Osteocyte (in vitro differentiated cells): ENCODE data around the gene HOXD10. TPM values are rescaled to one million over a fixed set of nuclear protein-coding genes. Genes with fewer than 3 reads are reported as not detected.

Source experiments
- DNase-seq: peaks from one replicate; pipeline ENCODE4 v3.0.0; 2021; ENCODE audit warnings: mixed read lengths; ENCODE audit not compliant: unreplicated experiment; ENCODE audit errors: extremely low spot score
- H3K27ac Mint-ChIP-seq: one replicate; pipeline ENCODE4 v1.8.0; 2021; ENCODE audit warnings: mild to moderate bottlenecking, mixed read lengths; ENCODE audit not compliant: unreplicated experiment
- H3K27me3 Mint-ChIP-seq: one replicate; pipeline ENCODE4 v1.8.0; 2021; ENCODE audit warnings: mixed read lengths; ENCODE audit not compliant: unreplicated experiment
- H3K36me3 Mint-ChIP-seq: one replicate; pipeline ENCODE4 v1.8.0; 2021; ENCODE audit warnings: mixed read lengths; ENCODE audit not compliant: unreplicated experiment
- H3K4me1 Mint-ChIP-seq: one replicate; pipeline ENCODE4 v1.8.0; 2021; ENCODE audit warnings: mixed read lengths; ENCODE audit not compliant: unreplicated experiment
- H3K4me3 Mint-ChIP-seq: one replicate; pipeline ENCODE4 v1.8.0; 2021; ENCODE audit warnings: mild to moderate bottlenecking, moderate library complexity, mixed read lengths; ENCODE audit not compliant: unreplicated experiment
- H3K9me3 Mint-ChIP-seq: one replicate; pipeline ENCODE4 v1.8.0; 2021; ENCODE audit warnings: mixed read lengths; ENCODE audit not compliant: unreplicated experiment
- CTCF ChIP-seq: fragments of 200-600 bp; sonication (generic); IDR thresholded peaks from 2 replicates; pipeline ENCODE4 v1.5.0; 2021; ENCODE audit warnings: antibody characterized with exemption, mild to moderate bottlenecking, moderate library complexity
- total RNA-seq: library from RNA; stranded (reverse); gene quantifications from 2 replicates; pipeline ENCODE4 v1.2.1, GENCODE V29; 2021

Gene HOXD10
- total RNA-seq, 1 donor from 2014 or later: not detected

- Mint-ChIP-seq H3K4me1 (peaks cover 14% of the 10 kb centered on the region), H3K27ac (no peak overlapping the region), H3K27me3 (peaks cover 82% of the 10 kb centered on the region), H3K36me3 (no peaks in the 10 kb centered on the region), H3K4me3 (no peak overlapping the region), H3K9me3 (no peaks in the 10 kb centered on the region)
- no peak for DNase-seq
- no peak for TF ChIP-seq CTCF
Observed at GRCh38 chr2:176155356-176156044, 38.9 kb downstream of the HOXD10 start.

DNA sequence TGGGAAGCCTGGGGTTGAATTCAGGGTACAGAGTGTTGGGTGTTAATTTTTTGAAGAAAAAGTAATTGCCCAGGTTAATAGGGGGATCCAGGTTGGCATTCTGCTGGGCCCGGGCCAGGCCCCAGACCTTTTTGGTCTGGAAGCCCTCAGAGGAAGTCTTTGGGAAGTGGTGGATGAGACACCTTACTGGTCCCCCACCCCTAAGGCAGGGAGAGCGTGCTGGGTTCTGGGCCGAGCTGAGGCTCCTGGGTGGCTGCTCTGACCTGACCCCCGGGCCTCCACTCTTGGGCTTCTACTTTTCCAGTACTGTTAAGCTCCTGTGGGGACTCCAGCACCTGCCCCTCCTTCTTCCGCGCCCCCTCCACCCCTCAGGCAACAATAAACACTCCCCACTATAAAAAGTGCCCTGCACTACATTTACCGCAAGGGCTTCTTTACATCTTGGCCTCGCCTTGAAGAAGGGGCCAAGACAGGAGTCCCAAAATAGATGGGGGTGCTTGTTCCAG is 39.8 kb downstream of the HOXD10 start:
- Mint-ChIP-seq H3K4me1 (peaks cover 14% of the 10 kb centered on the region), H3K9me3 (no peaks in the 10 kb centered on the region), H3K27me3 (peaks cover 81% of the 10 kb centered on the region), H3K27ac (no peak overlapping the region), H3K4me3 (no peak overlapping the region), H3K36me3 (no peaks in the 10 kb centered on the region)
- no peak for TF ChIP-seq CTCF
- no peak for DNase-seq

DNA sequence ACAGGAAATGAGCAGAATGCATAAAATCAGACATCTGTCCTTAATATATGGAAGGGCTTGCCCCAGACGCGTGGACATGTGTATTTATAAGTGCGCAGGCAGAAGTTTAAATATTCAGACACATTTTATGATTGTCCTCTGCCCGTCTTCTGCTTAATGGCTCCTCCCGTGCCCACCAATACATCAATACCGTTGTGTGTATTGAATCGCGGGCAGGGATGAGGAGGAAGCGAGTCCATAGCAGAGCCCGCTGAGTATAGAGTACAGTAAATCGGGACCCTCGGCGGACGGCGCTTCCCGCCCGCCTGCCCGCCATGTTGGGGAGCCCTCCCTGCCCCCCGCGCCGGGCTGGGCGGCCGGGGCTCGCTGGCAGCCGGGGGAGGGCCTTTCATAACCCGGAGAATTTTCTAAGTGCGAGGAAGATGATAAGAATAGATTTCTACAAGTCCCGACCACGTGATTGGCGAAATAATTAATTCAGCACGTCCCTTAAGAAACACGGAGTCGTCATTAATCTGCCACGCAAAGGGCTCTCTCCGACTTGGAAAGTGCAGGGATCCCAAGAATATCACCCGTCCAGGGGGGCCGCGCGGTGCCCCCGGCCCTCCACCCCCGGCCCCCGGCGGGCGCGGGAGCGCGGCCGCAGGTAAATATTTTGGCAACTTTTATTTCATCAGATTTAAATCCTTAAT is 40.4 kb downstream of the HOXD10 start, which contains the start of gene HOXD3:
HOXD3 (plus strand) TSS at position 501 of the 692 bp plus-strand sequence. CDS start 11,808 bp downstream, outside the sequence.
- Mint-ChIP-seq H3K4me3 (peak within 1 kb of the TSS; percentile 8), H3K27me3 (peaks cover 85% of the 10 kb centered on the region), H3K4me1 (peaks cover 17% of the 10 kb centered on the region), H3K27ac (no peak within 1 kb of the TSS), H3K36me3 (no peaks in the 10 kb centered on the region), H3K9me3 (no peaks in the 10 kb centered on the region)
- DNase-seq: no peak
- TF ChIP-seq CTCF: no peak

DNA sequence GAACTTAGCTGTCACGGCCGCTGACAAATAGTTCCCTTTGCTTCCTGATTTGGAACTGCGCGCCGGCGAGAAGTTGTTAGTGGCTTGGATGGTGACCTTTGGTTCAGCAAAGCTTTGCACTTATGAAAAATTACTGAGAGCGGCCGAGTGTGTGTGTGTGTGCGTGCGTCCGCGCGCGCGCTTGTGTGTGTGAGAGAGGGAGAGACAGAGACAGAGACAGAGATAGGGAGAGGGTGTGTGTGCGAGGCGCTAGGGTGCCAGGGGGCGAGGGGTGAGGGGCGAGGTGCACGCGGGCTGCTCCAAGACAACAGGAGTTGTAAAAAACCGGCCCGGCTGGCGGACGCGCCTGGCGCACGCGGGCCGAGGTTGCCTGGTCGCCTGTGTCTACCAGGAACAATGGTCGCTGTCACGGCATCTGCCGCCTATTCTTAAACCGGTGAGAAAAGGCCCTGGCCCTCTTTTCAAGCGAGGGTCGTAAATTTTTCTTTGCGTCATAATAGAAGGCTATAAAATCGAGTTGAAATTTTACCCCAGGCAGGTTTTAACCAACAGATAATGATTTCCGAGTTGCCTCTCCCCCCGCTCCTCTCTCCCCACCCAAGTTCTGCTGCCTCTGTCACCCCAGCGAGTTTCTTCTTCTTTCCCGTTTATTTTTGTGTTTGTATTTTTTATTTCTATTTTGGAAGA is 41.1 kb downstream of the HOXD10 start:
- DNase-seq: no peak
- H3K4me1 Mint-ChIP-seq: peaks cover 19% of the 10 kb centered on the region
- no peaks in the 10 kb centered on the region for H3K36me3 Mint-ChIP-seq
- peaks cover 85% of the 10 kb centered on the region for H3K27me3 Mint-ChIP-seq
- H3K9me3 Mint-ChIP-seq: no peaks in the 10 kb centered on the region
- H3K4me3 Mint-ChIP-seq: peak overlapping the region; percentile 8
- H3K27ac Mint-ChIP-seq: no peak overlapping the region
- TF ChIP-seq CTCF: no peak

GRCh38 chr2:176158186-176158591 is 41.6 kb downstream of the HOXD10 start:
- Mint-ChIP-seq H3K27me3 (peaks cover 84% of the 10 kb centered on the region), H3K4me3 (no peak overlapping the region), H3K4me1 (peaks cover 19% of the 10 kb centered on the region), H3K9me3 (no peaks in the 10 kb centered on the region), H3K27ac (no peak overlapping the region), H3K36me3 (no peaks in the 10 kb centered on the region)
- DNase-seq: no peak
- TF ChIP-seq CTCF: no peak
